HG03565 (cell line): ENCODE results near the gene PDE3A.

Source experiments
- ATAC-seq: cut with Tn5 transposase; IDR thresholded peaks from one replicate; pipeline ENCODE4 v1.9.1; 2021; ENCODE audit warnings: mild to moderate bottlenecking, moderate library complexity; ENCODE audit not compliant: unreplicated experiment

PDE3A gene

GRCh38 chr12:20490213-20490612 is 121.9 kb downstream of the PDE3A start:
- no peak for ATAC-seq

GRCh38 chr12:20491290-20491689 is 123.0 kb downstream of the PDE3A start:
- ATAC-seq = no peak

DNA sequence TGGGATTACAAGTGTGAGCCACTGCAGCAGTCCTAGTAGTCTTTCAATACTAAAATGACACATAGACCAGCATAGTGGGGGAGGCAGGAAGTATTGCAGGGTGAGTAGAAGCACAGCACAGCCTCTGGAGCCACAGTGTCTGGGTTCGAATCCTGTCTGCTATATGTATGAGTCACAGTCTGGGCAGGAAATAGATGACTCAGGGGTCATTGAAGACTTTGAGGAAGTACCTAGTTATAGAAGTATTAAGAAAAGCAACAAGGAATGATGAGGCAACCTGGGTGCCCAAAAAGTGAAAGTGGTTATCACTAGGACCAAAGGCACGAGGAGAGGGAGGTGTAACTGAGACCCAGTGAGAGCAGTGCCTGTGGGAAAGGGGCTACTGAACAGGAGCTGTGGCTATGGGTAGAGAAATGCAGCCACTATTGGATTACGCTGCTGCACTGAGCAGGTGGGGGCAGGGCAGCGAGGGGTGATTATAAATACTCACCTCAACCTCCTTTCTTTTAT is 124.0 kb downstream of the PDE3A start:
- ATAC-seq = no peak

DNA sequence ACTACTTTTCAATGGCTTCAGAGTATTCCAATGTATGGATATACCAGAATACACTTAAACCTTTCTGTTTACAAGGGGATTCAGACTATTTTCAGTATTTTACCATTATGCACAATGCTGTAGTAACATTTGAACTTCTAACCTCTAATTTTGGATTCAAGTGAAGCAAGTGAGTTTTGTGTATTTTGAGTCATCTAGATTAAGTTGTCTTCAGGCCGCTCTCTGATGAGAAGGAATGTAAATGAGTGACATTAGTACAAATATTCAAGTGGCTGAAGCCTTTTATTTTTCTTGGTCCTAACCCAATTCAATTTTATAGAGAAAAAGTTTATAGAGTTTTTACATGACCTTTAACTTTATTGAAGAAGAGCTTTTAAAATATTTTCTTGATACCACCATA is 125.6 kb downstream of the PDE3A start:
- ATAC-seq = no peak

- ATAC-seq = no peak
Observed at GRCh38 chr12:20494851-20495250, 126.5 kb downstream of the PDE3A start.

DNA sequence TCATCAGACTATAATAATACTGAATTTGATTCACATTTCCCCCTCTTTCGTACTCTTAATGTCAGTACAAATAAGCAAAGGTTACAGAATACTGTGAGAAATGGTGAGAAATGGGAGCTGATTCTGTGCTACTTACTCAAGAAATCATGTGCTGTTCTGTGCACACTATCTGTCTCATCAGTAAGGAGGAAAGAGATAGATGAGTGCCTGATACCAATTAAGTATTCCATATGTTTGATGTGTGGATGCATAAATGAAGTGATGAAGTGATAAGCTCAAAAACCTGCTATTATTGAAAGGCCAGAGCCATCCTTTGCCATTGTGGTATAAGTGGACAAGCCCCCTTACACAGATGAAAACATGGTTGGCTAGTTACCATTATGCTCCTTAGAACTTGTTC is 127.7 kb downstream of the PDE3A start:
- ATAC-seq = no peak

GRCh38 chr12:20497707-20498106 is 129.4 kb downstream of the PDE3A start:
- ATAC-seq = no peak

DNA sequence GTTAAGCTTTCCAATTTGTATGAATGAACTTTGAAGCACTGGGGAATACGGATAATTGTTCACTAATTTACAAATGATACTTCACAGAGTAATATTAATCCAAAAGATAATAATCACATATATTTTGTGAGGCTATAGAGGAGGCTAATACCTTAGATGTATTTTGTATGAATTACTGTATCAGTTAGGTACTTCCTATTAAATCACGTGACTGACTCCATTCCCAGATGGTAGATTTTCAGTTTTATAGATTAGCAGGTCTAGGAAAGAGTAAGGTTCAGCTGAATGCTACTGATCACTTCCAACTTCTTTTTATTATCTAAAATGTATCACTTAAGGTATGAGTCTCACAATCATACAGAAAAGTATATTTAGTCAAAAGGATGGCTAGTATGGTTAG is 133.6 kb downstream of the PDE3A start:
- ATAC-seq = no peak

DNA sequence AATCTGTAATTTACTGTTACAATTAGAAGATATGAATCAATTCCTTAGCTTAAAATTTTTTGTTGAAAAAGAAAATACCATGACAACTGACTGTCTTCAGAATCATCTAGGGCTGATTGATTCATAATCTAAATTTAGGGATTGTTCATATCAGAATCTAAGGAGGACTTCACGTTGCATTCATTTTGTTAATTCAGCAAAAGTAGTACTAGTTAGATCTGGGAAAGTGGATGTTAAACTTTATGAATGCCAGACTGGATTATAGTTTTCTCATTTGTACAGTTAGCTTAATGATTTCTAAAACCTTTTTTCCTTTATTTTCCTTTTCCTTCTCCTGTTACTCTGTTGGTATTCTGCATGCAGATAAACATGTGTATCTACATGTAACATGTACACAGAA is 135.5 kb downstream of the PDE3A start:
- no peak for ATAC-seq

GRCh38 chr12:20505056-20505455 is 136.7 kb downstream of the PDE3A start:
- ATAC-seq = no peak

- no peak for ATAC-seq
Observed at GRCh38 chr12:20507056-20507455, 138.7 kb downstream of the PDE3A start.

- no peak for ATAC-seq
Observed at GRCh38 chr12:20507711-20508110, 139.4 kb downstream of the PDE3A start.

GRCh38 chr12:20508359-20508758 is 140.0 kb downstream of the PDE3A start:
- no peak for ATAC-seq

- no peak for ATAC-seq
Observed at GRCh38 chr12:20508962-20509361, 140.6 kb downstream of the PDE3A start.

- no peak for ATAC-seq
Observed at GRCh38 chr12:20510811-20511210, 142.5 kb downstream of the PDE3A start.

GRCh38 chr12:20513189-20513588 is 144.9 kb downstream of the PDE3A start:
- ATAC-seq = no peak

- ATAC-seq = no peak
Observed at GRCh38 chr12:20514598-20514997, 146.3 kb downstream of the PDE3A start.

DNA sequence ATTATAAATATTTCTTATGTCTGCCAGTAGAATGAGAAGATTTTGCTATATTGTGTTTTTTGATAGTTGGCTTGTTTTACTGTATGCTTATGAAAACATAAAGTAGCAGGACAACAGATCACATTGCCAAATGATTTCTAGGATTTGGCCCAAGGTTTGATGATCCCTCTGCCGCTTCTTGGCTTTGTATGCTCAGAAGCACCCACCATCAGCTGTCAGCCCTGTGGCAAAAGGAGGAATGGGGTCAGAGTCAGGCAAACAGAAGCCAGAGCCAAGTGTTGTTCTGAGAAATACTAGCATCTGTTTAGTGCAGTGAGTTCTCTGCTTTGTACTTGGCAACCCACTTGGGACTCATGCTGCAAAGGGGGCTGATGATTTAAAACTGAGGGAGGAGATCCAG is 152.2 kb downstream of the PDE3A start:
- no peak for ATAC-seq

GRCh38 chr12:20523658-20524057 is 155.3 kb downstream of the PDE3A start:
- ATAC-seq = no peak

- no peak for ATAC-seq
Observed at GRCh38 chr12:20524113-20524512, 155.8 kb downstream of the PDE3A start.

- no peak for ATAC-seq
Observed at GRCh38 chr12:20525064-20525610, 156.8 kb downstream of the PDE3A start.

DNA sequence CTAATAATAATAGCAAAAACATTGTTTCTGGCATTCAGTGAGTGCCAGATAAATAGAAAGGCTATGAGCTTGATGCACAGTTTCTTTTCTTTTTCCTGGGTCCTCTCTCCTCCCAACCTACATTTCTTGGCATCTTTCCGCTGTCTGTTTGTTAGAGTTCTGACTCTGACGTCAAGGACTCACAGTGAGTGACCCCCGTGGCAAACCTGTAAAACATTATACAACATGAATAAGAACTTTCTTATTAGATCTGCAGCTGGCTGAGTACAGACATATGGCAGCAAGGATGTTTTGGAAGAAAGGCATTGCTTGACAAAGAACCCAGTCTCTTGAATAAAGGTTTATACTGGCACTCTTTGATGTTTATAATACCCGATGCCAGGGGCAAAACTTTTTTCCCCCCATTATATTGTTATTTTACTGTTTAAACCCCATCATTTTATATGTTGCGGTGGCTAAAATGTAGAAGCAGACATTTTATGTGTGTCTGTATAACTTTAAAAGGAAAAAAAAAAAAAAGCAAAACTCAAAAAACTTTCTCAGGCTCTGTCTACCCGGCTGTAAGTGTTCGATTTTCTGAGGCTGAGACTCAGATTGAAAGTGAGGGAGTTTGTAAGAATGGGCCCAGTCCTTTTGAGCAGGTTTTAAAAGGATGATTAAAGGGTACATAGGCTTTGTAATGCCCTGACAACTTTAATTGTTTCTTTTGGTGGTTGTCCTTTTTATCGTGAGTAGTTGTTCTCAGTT is 159.3 kb downstream of the PDE3A start:
- no peak for ATAC-seq

- no peak for ATAC-seq
Observed at GRCh38 chr12:20528208-20528607, 159.9 kb downstream of the PDE3A start.
